ENCODE results near the gene XPO5. TPM values are rescaled to one million over a fixed set of nuclear protein-coding genes. Genes with fewer than 3 reads are reported as not detected.
A peak's percentile ranks its signal among the peaks of the same experiment; 100 is the strongest.

XPO5 gene
- total RNA-seq = 11.7 TPM
- long read RNA-seq, full-length matches to known transcripts = 7 of 9 reads
- long read RNA-seq, partial matches to known transcripts = 1 of 9 reads
- long read RNA-seq, other reads (novel, unspliced or antisense) = 1 of 9 reads

- ATAC-seq (peak; percentile 100), DNase-seq (ENCODE audit: missing footprints) (peak; percentile 95)
- intact Hi-C loops (cut with DNase I) = loop anchor here (2.0 kb wide), 1 partner anchor 59 kb away; the partner anchor contains the start of genes POLR1C and YIPF3
Observed at GRCh38 chr6:43575772-43576551, at the start of gene XPO5, which contains the start of gene POLH. Gene XPO5 (minus strand): TSS chr6:43576038. CDS start chr6:43575864, 174 bp downstream. Gene POLH (plus strand): TSS chr6:43576185. CDS start chr6:43582320, 6,135 bp downstream.

GRCh38 chr6:43625393-43625992 is 49.7 kb upstream of the XPO5 start:
- no peak for DNase-seq (ENCODE audit: missing footprints)
- intact Hi-C loops (cut with DNase I) = no loop called here
- no peak for ATAC-seq

- no peak for DNase-seq (ENCODE audit: missing footprints)
- intact Hi-C loops (cut with DNase I) = no loop called here
- no peak for ATAC-seq
Observed at GRCh38 chr6:43624786-43625288, 49.0 kb upstream of the XPO5 start.

- no peak for DNase-seq (ENCODE audit: missing footprints)
Observed at GRCh38 chr6:43623880-43624785, 48.3 kb upstream of the XPO5 start.

GRCh38 chr6:43622541-43622940 is 46.7 kb upstream of the XPO5 start:
- intact Hi-C loops (cut with DNase I) = no loop called here
- no peak for ATAC-seq
- no peak for DNase-seq (ENCODE audit: missing footprints)

More at GRCh38 chr6:43623880-43624785, 48.3 kb upstream of the XPO5 start:
- intact Hi-C loops (cut with DNase I) = no loop called here
- ATAC-seq = no peak

- DNase-seq (ENCODE audit: missing footprints) = no peak
- intact Hi-C loops (cut with DNase I) = no loop called here
- no peak for ATAC-seq
Observed at GRCh38 chr6:43621836-43622180, 46.0 kb upstream of the XPO5 start.

- ATAC-seq (no peak), DNase-seq (ENCODE audit: missing footprints) (no peak)
- intact Hi-C loops (cut with DNase I) = no loop called here
Observed at GRCh38 chr6:43621078-43621835, 45.4 kb upstream of the XPO5 start.

GRCh38 chr6:43616725-43617472 is 41.1 kb upstream of the XPO5 start:
- DNase-seq (ENCODE audit: missing footprints) = no peak
- intact Hi-C loops (cut with DNase I) = no loop called here
- ATAC-seq = no peak

- intact Hi-C loops (cut with DNase I) = no loop called here
- DNase-seq (ENCODE audit: missing footprints) = no peak
- no peak for ATAC-seq
Observed at GRCh38 chr6:43614396-43614730, 38.5 kb upstream of the XPO5 start.

GRCh38 chr6:43613721-43614395 is 38.0 kb upstream of the XPO5 start:
- ATAC-seq = no peak
- intact Hi-C loops (cut with DNase I) = no loop called here
- no peak for DNase-seq (ENCODE audit: missing footprints)

- intact Hi-C loops (cut with DNase I) = no loop called here
- DNase-seq (ENCODE audit: missing footprints) (no peak), ATAC-seq (no peak)
Observed at GRCh38 chr6:43610431-43610830, 34.6 kb upstream of the XPO5 start.

- DNase-seq (ENCODE audit: missing footprints) (no peak), ATAC-seq (no peak)
- intact Hi-C loops (cut with DNase I) = no loop called here
Observed at GRCh38 chr6:43609402-43609801, 33.6 kb upstream of the XPO5 start.

- intact Hi-C loops (cut with DNase I) = loop anchor here (1.0 kb wide), 1 partner anchor 468 kb away; no protein-coding TSS in a partner anchor
- DNase-seq (ENCODE audit: missing footprints) (no peak), ATAC-seq (no peak)
Observed at GRCh38 chr6:43608807-43609206, 33.0 kb upstream of the XPO5 start.

- intact Hi-C loops (cut with DNase I) = loop anchor here (1.0 kb wide), 1 partner anchor 469 kb away; no protein-coding TSS in a partner anchor
- no peak for DNase-seq (ENCODE audit: missing footprints)
- ATAC-seq = peak; percentile 57
Observed at GRCh38 chr6:43608310-43608763, 32.5 kb upstream of the XPO5 start.

- ATAC-seq = no peak
- intact Hi-C loops (cut with DNase I) = no loop called here
- no peak for DNase-seq (ENCODE audit: missing footprints)
Observed at GRCh38 chr6:43606019-43606418, 30.2 kb upstream of the XPO5 start.

- no peak for ATAC-seq
- intact Hi-C loops (cut with DNase I) = no loop called here
- no peak for DNase-seq (ENCODE audit: missing footprints)
Observed at GRCh38 chr6:43604174-43604573, 28.3 kb upstream of the XPO5 start.

- DNase-seq (ENCODE audit: missing footprints) (no peak), ATAC-seq (no peak)
- intact Hi-C loops (cut with DNase I) = no loop called here
Observed at GRCh38 chr6:43600595-43600994, 24.8 kb upstream of the XPO5 start.

Measured in Right ventricle myocardium inferior (tissue), 1 donor.